NCI-H1436 treated with DMSO at 0.1 percent for 48 hours (cell line): ENCODE measurements around the gene APBA2.

ENCODE experiments used
- DNase-seq: peaks from one replicate; lab custom pipeline; 2025; lab: John Stamatoyannopoulos, UW

The APBA2 gene

DNA sequence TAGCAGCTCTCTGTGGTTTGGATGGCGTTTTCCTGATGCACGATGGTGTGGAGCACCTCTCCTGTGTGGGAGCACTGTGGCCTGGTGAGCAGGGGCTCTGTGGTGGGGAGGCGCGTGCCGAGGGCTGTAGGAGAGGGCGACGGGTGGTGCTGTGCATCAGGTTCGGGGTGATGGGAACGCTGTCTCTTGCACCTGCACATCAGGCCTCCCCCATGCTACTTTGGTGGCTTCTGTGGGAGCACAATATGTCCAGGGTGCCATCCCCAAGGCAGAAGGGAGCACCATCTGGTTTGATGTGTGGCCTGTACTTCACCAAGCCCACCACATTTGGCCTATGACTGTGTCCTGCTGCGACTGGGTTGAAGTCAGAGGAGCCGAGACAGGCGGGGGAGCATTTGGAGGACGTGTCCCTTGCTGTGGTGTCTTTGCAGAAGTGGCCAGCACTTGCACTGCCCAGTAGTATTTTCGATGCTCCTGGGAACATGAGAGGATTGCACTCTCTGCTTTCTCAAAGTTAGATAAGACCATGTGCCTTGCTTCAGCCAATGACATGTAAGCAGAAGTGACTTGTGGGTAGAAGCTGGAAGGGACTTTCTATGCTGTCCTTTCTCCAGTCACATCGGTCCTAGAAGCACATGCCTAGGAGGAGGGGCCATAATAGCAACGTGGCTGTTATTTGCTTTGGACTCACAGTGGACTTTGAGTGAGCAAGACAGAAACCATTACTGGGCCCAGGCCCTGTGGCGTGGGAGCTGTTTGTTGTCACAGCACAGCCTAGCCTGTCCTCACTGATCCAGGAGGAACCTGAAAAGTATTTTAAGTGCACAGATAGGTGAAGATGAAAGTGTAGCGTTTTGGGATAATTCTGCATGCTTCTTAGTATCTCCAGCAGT is 72.1 kb downstream of the APBA2 start:
- DNase-seq, result no peak

GRCh38 chr15:28959326-28959725 is 73.6 kb downstream of the APBA2 start:
- no peak for DNase-seq

DNA sequence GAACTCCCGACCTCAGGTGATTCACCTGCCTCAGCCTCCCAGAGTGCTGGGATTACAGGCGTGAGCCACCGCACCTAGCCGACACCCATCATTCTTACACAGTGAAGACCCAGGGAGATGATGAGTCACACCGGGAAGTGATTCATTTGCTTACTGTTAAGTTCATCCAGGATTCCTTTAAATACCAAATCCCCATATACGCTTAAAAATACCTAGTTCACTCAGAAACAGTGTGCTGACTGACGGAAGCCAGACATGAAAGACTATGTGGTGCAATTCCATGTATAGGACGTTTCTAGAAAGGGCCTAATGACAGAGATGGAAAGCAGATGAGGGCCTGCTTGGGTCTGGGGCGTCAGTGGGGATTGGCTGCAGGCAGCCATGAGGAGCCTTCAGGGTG is 75.2 kb downstream of the APBA2 start:
- no peak for DNase-seq

- DNase-seq, result no peak
These were observed 75.6 kb downstream of the APBA2 start for GRCh38 chr15:28961391-28961790.

DNA sequence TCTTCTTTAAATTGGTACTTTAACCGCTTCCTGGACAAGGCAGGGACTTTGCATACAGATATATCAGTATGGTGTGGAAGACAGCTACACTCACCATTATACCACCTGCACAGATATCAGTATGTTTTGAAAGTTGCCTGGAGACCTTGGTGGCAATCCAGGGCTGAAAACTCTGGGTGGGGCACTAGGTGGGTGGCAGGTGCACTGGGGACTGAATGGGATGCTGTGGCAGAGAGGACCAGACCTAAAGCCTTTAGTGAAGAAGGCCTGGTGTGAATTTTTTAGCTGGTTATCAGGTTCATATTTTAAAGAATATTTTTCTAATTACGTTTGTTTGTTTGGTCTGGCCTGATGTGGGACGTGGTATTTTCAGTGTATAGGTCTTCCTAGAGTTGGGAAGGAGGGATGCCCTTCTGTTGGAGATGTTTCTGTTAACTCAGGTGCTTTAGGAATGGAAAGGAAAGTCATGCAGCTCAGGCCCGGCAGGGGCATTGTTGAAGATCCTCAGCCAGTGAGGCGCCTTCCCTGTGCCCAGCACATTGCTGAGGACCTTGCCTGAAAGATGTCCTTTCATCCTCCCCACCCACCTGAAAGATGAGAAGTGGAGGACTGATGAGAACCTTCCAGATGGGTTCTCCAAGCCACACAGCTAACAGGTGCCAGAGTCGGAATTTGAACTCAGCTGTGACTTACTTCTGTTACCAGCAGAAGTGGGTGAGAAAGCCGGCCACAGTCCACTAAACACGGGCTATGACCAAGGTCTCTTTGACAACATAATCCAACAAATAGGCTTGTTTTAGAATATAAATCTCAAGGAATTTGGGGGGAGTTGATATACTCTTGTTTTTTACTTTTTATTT is 77.3 kb downstream of the APBA2 start:
- no peak for DNase-seq

DNA sequence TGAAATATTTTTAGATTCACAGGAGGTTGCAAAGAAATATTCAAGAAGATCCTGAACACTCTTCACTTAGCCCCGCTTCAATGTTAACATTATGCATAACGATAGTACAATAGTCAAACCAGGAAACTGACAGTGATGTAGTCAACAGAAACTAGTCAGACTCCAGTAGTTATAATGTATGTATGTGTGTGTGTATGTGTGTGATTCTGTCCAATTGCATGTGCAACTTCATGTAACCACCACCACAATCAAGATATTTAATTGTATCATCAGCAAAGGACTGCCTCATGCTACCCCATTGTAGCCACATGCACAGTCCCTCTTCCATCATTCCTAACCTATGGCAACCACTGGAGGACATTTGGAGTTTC is 77.9 kb downstream of the APBA2 start:
- DNase-seq, result no peak

DNA sequence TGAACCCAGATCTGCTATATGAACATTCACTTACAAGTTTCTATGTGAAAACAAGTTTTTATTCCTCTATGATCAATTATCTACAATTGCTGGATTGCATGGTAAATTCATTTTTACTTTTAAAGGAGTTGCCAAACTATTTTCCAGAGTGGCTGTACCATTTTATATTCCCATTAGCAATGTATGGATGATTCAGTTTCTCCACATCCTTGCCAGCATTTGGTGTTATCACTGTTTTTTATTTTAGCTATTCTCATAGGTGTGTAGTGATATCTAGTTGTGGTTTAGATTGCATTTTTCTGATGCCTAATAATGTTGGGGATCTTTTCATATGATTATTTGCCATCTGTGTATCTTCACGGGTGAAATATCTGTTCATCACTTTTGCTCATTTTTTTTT is 78.3 kb downstream of the APBA2 start:
- no peak for DNase-seq

- DNase-seq, result no peak
These were observed 81.3 kb downstream of the APBA2 start for GRCh38 chr15:28967066-28967465.

- no peak for DNase-seq
These were observed 82.2 kb downstream of the APBA2 start for GRCh38 chr15:28967990-28968389.

DNA sequence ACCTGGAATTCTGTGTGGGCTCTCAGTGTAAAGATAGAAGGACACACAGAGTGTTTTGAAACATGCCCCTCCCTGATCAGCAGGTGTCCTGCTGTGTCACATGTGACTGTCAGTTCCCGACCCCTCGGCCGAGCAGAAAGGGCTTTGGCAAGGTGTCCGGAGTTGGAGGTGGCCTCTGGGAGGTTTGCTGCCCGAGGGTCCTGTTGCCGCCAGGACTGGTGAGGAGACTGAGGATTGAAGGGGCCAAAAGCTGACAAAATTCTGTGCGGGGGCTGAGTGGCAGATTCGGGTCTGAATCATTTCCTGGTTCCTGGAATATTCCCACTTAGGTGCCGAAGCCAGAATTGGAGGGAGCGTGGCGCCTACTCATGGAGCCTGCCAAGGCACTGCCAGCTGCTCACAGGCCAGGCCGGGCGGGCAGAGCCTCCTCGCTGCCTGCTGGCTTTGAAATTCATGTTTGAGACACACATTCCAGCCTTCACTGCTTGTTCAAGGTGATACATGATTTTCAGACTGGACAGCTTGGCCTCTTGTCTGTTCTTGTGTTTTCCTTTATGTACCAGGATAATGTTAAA is 83.8 kb downstream of the APBA2 start:
- no peak for DNase-seq

DNA sequence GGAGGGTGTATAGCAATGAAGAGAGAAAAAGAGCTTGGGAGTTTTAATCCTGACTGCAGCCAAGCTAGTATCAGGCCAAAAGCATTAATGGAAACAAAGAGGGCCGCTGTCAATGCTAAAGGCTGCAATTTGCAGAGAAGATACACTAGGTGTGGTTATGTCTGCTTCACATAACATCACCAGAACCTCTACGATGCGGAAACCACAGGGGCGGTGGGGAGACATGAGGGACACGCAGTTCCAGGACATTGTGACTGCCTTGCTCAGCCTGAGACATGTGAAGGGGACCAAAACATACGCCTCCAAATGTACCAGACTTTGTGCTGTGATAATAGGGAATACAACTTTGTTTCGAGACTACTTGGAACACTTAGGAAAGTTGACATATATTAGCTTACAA is 88.4 kb downstream of the APBA2 start:
- DNase-seq, result no peak

GRCh38 chr15:28975766-28976179 is 90.0 kb downstream of the APBA2 start:
- DNase-seq, result no peak

- no peak for DNase-seq
These were observed 91.7 kb downstream of the APBA2 start for GRCh38 chr15:28977377-28978010.

DNA sequence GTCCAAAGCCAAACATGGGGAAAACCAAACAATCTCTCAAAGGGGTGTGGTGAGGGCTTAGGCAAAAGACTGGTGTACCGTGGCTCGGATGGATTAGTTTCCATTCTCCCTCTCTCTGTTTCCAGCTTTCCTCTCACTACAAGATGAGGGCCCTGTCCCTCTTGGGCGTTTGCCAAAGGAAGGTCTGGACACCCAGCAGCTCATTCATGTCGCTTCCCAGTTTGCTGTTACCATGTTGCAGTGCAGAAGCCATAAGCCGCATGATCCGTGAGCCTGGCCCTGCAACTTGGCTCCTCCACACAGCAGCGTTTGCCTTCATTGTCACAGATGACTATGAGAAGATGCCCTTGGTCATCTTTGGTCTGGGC is 92.2 kb downstream of the APBA2 start:
- no peak for DNase-seq

GRCh38 chr15:28978661-28979060 is 92.9 kb downstream of the APBA2 start:
- no peak for DNase-seq

DNA sequence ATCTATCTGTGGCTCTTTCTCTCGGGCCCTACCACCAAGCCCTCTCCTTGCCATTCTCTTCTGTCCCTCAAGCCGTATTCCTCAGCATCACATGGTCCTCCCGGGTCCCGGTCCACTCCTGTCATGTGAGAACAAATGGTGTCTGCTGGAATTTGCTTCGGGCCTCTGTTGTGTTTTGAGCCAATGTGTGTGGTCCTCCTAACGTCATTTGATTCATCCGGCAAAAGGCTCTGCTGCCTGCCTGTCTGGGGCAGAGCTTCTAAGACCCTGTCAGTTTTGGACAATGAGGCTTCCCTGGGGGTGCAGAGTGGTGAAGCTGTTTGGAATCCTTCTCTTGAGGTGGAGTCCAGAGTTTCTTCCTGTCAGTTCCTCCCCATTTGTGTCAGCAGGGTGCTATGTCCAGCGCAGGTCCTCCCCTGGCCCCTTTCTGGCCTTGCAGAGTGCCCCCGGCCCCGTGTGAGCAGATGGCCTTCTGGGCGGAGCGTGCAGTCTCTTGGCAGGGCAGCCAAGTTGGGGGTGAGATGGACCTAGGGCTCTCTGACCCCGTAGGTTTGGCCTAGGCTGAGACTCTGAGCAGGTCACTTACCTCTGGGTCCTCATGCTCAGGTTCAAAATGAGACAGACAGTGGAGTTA is 93.6 kb downstream of the APBA2 start:
- DNase-seq, result no peak

DNA sequence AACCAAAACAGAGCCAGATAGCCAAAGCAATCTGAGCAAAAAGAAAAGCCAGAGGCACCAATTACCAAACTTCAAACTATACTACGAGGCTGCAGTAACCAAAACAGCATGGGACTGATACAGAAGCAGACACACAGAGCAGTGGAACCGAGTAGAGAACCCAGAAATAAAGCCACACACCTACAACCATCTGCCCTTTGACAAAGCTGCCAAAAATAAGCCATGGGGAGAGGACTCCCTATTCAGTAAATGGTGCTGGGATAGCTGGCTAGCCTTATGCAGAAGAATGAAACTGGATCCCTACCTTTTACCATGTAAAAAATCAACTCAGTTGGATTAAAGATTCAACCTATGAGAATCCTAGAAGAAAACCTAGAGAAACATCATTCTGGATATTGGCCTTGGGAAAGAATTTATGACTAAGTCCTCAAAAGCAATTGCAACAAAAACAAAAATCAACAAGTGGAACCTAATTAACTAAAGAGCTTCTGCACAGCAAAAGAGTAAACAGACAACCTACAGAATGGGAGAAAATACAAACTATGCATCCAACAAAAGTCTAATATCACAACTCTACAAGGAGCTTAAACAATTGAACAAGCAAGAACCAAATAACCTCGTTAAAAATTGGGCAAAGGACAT is 95.1 kb downstream of the APBA2 start:
- DNase-seq, result no peak

- DNase-seq, result no peak
These were observed 95.6 kb downstream of the APBA2 start for GRCh38 chr15:28981351-28981720.

DNA sequence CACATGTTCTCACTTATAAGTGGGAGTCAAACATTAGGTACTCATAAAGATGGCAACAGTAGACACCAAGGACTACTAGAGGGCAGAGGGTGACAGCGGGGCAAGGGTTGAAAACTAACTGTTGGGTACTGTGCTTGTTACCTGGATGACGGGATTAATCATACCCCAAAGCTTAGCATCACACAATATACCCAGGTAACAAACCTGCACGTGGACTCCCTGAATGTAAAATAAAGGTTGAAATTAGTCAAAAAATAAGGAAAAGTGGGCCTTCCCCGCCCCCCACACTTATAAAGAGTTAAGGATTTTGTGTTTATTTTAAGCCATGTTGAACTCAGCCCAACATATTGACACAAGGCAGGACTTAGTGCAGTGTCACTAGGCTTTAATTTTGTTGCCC is 96.1 kb downstream of the APBA2 start:
- DNase-seq, result no peak

DNA sequence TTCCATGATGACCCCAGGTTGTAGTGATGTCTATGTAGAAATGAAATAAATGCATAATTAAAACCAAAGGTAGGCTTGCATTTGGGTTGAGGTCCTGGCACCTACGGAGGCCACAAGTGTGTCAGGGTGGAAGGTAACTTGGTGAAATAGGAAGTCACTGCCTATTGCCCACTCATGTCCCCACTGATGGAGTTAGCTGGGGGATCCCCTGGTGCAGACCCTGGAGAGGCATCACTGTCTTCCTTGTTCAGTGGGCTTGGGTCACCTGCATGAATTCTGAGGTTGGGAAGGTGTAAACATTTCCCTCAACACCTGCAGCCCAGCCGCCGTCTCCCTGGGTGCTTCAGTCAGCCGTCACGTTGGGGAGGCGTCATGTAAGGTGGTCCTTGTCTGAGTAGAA is 97.1 kb downstream of the APBA2 start:
- DNase-seq, result no peak
